CD4-positive, alpha-beta T cell (primary cell): Measurements from ENCODE around the gene RIIAD1. TPM values are rescaled to one million over a fixed set of nuclear protein-coding genes. Genes with fewer than 3 reads are reported as not detected.
A peak's percentile ranks its signal among the peaks of the same experiment; 100 is the strongest.

ENCODE experiments used
- ATAC-seq: fragments of 200-7000 bp; cut with Tn5 transposase; one replicate; pipeline ENCODE4 v1.10.0; 2022; ENCODE audit warnings: mild to moderate bottlenecking; ENCODE audit not compliant: poor library complexity
- CTCF ChIA-PET: fragments of 350-600 bp; sonication (Branson Sonifier 250); formaldehyde crosslinking; loops from one replicate; lab custom pipeline; 2021; ENCODE audit warnings: antibody characterized with exemption, inconsistent platforms; lab: Charles Lee
- POLR2A ChIA-PET: fragments of 350-600 bp; sonication (Branson Sonifier 250); formaldehyde crosslinking; loops from one replicate; lab custom pipeline; 2021; ENCODE audit warnings: antibody characterized with exemption, inconsistent platforms; lab: Charles Lee
- DNase-seq, 14 experiments: peaks; one replicate each; pipeline ENCODE4 v3.0.0-alpha.2; 2013 to 2020; ENCODE audit warnings: mixed read lengths in 2 of 14
- H3K27ac ChIP-seq, 2 donors: one replicate each; pipeline versions ENCODE4 v1.5.1 to v1.7.0; 2013; ENCODE audit warnings: low read length in 2 of 2, low read depth in 1 of 2, mild to moderate bottlenecking in 1 of 2
- H3K27me3 ChIP-seq, 2 experiments: 1 replicate in 1 of 2; 2 replicates in 1 of 2; pipeline versions ENCODE4 v1.6.1 to v1.7.0; 2013; ENCODE audit warnings: low read length in 2 of 2, control low read depth in 1 of 2, mild to moderate bottlenecking in 1 of 2, moderate library complexity in 1 of 2; ENCODE audit not compliant: insufficient read depth in 2 of 2, control insufficient read depth in 1 of 2
- H3K36me3 ChIP-seq: one replicate; pipeline ENCODE4 v1.6.1; 2013; ENCODE audit warnings: low read length, control low read depth; ENCODE audit not compliant: insufficient read depth
- H3K4me1 ChIP-seq: one replicate; pipeline ENCODE4 v1.6.1; 2013; ENCODE audit warnings: low read length, control low read depth; ENCODE audit not compliant: insufficient read depth
- H3K4me3 ChIP-seq: one replicate; pipeline ENCODE4 v1.5.1; 2013; ENCODE audit warnings: mild to moderate bottlenecking, low read length, moderate library complexity
- H3K9me3 ChIP-seq, 2 experiments: 1 replicate in 1 of 2; 2 replicates in 1 of 2; pipeline versions ENCODE4 v1.6.1 to v1.7.0; 2013; ENCODE audit warnings: low read length in 2 of 2, mild to moderate bottlenecking in 2 of 2, control low read depth in 1 of 2, moderate library complexity in 1 of 2; ENCODE audit not compliant: control insufficient read depth in 1 of 2, insufficient read depth in 1 of 2
- H3K27ac Mint-ChIP-seq: one replicate; pipeline ENCODE4 v1.8.0; 2020; ENCODE audit warnings: mixed read lengths
- H3K27me3 Mint-ChIP-seq: one replicate; pipeline ENCODE4 v1.8.0; 2021; ENCODE audit warnings: mixed read lengths
- H3K36me3 Mint-ChIP-seq: one replicate; pipeline ENCODE4 v1.8.0; 2021; ENCODE audit warnings: low read depth, mixed read lengths
- H3K4me1 Mint-ChIP-seq: one replicate; pipeline ENCODE4 v1.8.0; 2021; ENCODE audit warnings: low read depth, mixed read lengths
- H3K4me3 Mint-ChIP-seq: one replicate; pipeline ENCODE4 v1.8.0; 2020; ENCODE audit warnings: mild to moderate bottlenecking, mixed read lengths
- H3K9me3 Mint-ChIP-seq: one replicate; pipeline ENCODE4 v1.8.0; 2020; ENCODE audit warnings: mixed read lengths
- CTCF ChIP-seq: fragments of 200-600 bp; IDR thresholded peaks from one replicate; pipeline ENCODE4 v1.8.0; 2022; ENCODE audit warnings: antibody characterized with exemption, mild to moderate bottlenecking
- intact Hi-C, 2 experiments: fragments of 100-400 bp; cut with DNase I in 1 of 2; cut with micrococcal nuclease in 1 of 2; formaldehyde crosslinking; loops; one replicate each; pipeline versions ENCODE4 v1.15.1 to v1.9.0; 2023 to 2025; cut with DNase I, micrococcal nuclease
- polyA plus RNA-seq, 2 donors: library from polyadenylated mRNA; unstranded; fragments of 120-200 nt; gene quantifications; one replicate each; pipeline ENCODE4 v1.2.1, GENCODE V29; 2013
- total RNA-seq, 174 experiments: library from RNA in 2 of 174; stranded (reverse) in 2 of 174; gene quantifications; one replicate each; pipeline ENCODE4 v1.2.3 and lab custom pipeline; 2021 to 2026

RIIAD1 gene
- not detected for total RNA-seq
- polyA plus RNA-seq (2013, experiment 1 of 2), result not detected
- polyA plus RNA-seq (2013, experiment 2 of 2), result not detected
- 0 to 0.19 (median 0) reads per million in 172 experiments for total RNA-seq (lab: John Stamatoyannopoulos, UW)

GRCh38 chr1:151720974-151721787 lies at the start of gene RIIAD1:
Gene RIIAD1 (plus strand): TSS chr1:151721522. CDS start chr1:151721537, 15 bp downstream.
- Histone ChIP-seq H3K27ac (no peak within 1 kb of the TSS), H3K27me3 (peaks cover 43 to 44% of the 10 kb centered on the region in 2 experiments), H3K9me3 (peaks cover 0 to 2% of the 10 kb centered on the region in 2 experiments), H3K36me3 (no peaks in the 10 kb centered on the region), H3K4me1 (peaks cover 25% of the 10 kb centered on the region), H3K4me3 (peak within 1 kb of the TSS; percentile 56)
- no peak within 1 kb of the TSS for H3K27ac Mint-ChIP-seq
- intact Hi-C loops, result no loop called here
- H3K4me3 Mint-ChIP-seq, result peak within 1 kb of the TSS; percentile 81
- peak in 13 of 14 experiments; percentile 10 to 76 (median 43) for DNase-seq
- no peaks in the 10 kb centered on the region for H3K9me3 Mint-ChIP-seq
- CTCF ChIA-PET, result interaction anchor here (1.1 kb wide), 2 partner anchors 14 to 16 kb away, joined by 3 read pairs; no protein-coding TSS in a partner anchor
- peak; percentile 87 for ATAC-seq
- no peak for TF ChIP-seq CTCF
- no peaks in the 10 kb centered on the region for H3K36me3 Mint-ChIP-seq
- peaks cover 85% of the 10 kb centered on the region for H3K27me3 Mint-ChIP-seq
- POLR2A ChIA-PET, result interaction anchor here (0.6 to 1.6 kb wide), 4 partner anchors 42 to 837 kb away, joined by 3 to 7 read pairs (median 3); partner anchors contain the start of genes CGN and MRPL9
- peaks cover 34% of the 10 kb centered on the region for H3K4me1 Mint-ChIP-seq

- H3K27ac ChIP-seq, result no peak overlapping the region
- intact Hi-C loops, result no loop called here
- Mint-ChIP-seq H3K4me3 (no peak overlapping the region), H3K9me3 (no peaks in the 10 kb centered on the region), H3K27ac (no peak overlapping the region), H3K36me3 (peaks cover 78% of the 10 kb centered on the region), H3K27me3 (no peaks in the 10 kb centered on the region), H3K4me1 (peaks cover 18% of the 10 kb centered on the region)
- POLR2A ChIA-PET, result no interaction called here
- no peak for TF ChIP-seq CTCF
- no peaks in the 10 kb centered on the region for H3K4me1 ChIP-seq
- DNase-seq, result no peak
- peaks cover 25% of the 10 kb centered on the region for H3K36me3 ChIP-seq
- H3K27me3 ChIP-seq, result no peaks in the 10 kb centered on the region
- CTCF ChIA-PET, result interaction anchor here (1.0 kb wide), 1 partner anchor 13 kb away, joined by 4 read pairs; no protein-coding TSS in a partner anchor
- H3K4me3 ChIP-seq, result no peak overlapping the region
- ATAC-seq, result no peak
- no peaks in the 10 kb centered on the region for H3K9me3 ChIP-seq
Measured at GRCh38 chr1:151673407-151673806, 47.9 kb upstream of the RIIAD1 start.

GRCh38 chr1:151680391-151680790 lies 40.9 kb upstream of the RIIAD1 start:
- TF ChIP-seq CTCF, result no peak
- H3K9me3 ChIP-seq, result no peaks in the 10 kb centered on the region
- intact Hi-C loops, result no loop called here
- Mint-ChIP-seq H3K9me3 (no peaks in the 10 kb centered on the region), H3K4me1 (no peaks in the 10 kb centered on the region), H3K27me3 (no peaks in the 10 kb centered on the region), H3K4me3 (no peak overlapping the region), H3K27ac (no peak overlapping the region), H3K36me3 (peaks cover 45% of the 10 kb centered on the region)
- H3K27me3 ChIP-seq, result no peaks in the 10 kb centered on the region
- CTCF ChIA-PET, result no interaction called here
- H3K36me3 ChIP-seq, result peaks cover 30% of the 10 kb centered on the region
- no peaks in the 10 kb centered on the region for H3K4me1 ChIP-seq
- DNase-seq (no peak), ATAC-seq (no peak)
- H3K27ac ChIP-seq, result no peak overlapping the region
- H3K4me3 ChIP-seq, result no peak overlapping the region
- POLR2A ChIA-PET, result no interaction called here
